Prostate gland (tissue), 2 donors: ENCODE measurements around the gene MOCS1. TPM values are rescaled to one million over a fixed set of nuclear protein-coding genes. Genes with fewer than 3 reads are reported as not detected.

Source experiments
- DNase-seq: peaks from one replicate; pipeline ENCODE4 v3.0.0-alpha.2; 2019; ENCODE audit warnings: low spot score
- H3K27ac ChIP-seq, 2 donors: fragments of 200-600 bp; sonication (generic); 2 replicates each; pipeline ENCODE4 v1.5.1; 2017 to 2019
- H3K27me3 ChIP-seq: fragments of 200-600 bp; sonication (generic); replicated peaks from 2 replicates; pipeline ENCODE4 v1.5.1; 2019; ENCODE audit not compliant: insufficient read depth
- H3K36me3 ChIP-seq, 2 donors: fragments of 200-600 bp; sonication (generic); 1 replicate in 1 of 2; 2 replicates in 1 of 2; pipeline versions ENCODE4 v1.5.1 to v1.8.1; 2017 to 2019
- H3K4me1 ChIP-seq: fragments of 200-600 bp; sonication (generic); replicated peaks from 2 replicates; pipeline ENCODE4 v1.5.1; 2019
- H3K4me3 ChIP-seq, 2 donors: fragments of 200-600 bp; sonication (generic); 2 replicates each; pipeline ENCODE4 v1.5.1; 2017 to 2019
- H3K9me3 ChIP-seq: fragments of 200-600 bp; sonication (generic); 2 replicates; pipeline ENCODE4 v1.5.1; 2017
- CTCF ChIP-seq, 4 experiments: fragments of 200-600 bp in 2 of 4; fragments of 450-650 bp in 2 of 4; sonication (generic) in 2 of 4; IDR thresholded peaks; 1 replicate in 3 of 4; 2 replicates in 1 of 4; pipeline ENCODE4 v1.5.1; 2016 to 2019; ENCODE audit warnings: antibody characterized with exemption in 4 of 4, mild to moderate bottlenecking in 2 of 4, moderate library complexity in 2 of 4
- POLR2A ChIP-seq: fragments of 450-650 bp; IDR thresholded peaks from one replicate; pipeline ENCODE4 v1.6.1; 2016; ENCODE audit warnings: antibody characterized with exemption, mild to moderate bottlenecking
- POLR2AphosphoS5 ChIP-seq: sonication (generic); formaldehyde crosslinking; IDR thresholded peaks from one replicate; pipeline ENCODE4 v1.6.1; 2017; ENCODE audit warnings: antibody characterized with exemption
- WGBS: methylation state at CpG from one replicate; pipeline ENCODE4 v1.1.5; 2018; 5-methylcytosine and 5-hydroxymethylcytosine counted together
- intact Hi-C: fragments of 100-400 bp; cut with DNase I; formaldehyde crosslinking; loops from one replicate; pipeline ENCODE4 v1.14.2; 2022
- total RNA-seq, 2 donors: library from RNA; depleted of rRNA; stranded (reverse); fragments of >200 nt; gene quantifications; one replicate each; pipeline ENCODE4 v1.1.0, GENCODE V29; 2016

MOCS1 gene
- total RNA-seq, 2 donors from 2014 or later, result 7.2 to 19.8 TPM

GRCh38 chr6:39931607-39932006 is 2.7 kb downstream of the MOCS1 start:
- H3K4me3 ChIP-seq, result no peak overlapping the region
- no peaks in the 10 kb centered on the region for H3K27me3 ChIP-seq
- H3K36me3 ChIP-seq, result no peaks in the 10 kb centered on the region
- intact Hi-C loops, result no loop called here
- no peak overlapping the region for H3K27ac ChIP-seq
- WGBS, result 100% methylated on average over 1 of the region's 1 CpG
- TF ChIP-seq CTCF (IDR thresholded peaks at IDR 0.05) (no peak), POLR2AphosphoS5 (no peak), POLR2A (no peak)
- H3K4me1 ChIP-seq, result no peaks in the 10 kb centered on the region
- no peak for DNase-seq
- no peaks in the 10 kb centered on the region for H3K9me3 ChIP-seq

GRCh38 chr6:39930540-39930939 is 3.7 kb downstream of the MOCS1 start:
- Histone ChIP-seq H3K27ac (no peak overlapping the region), H3K27me3 (no peaks in the 10 kb centered on the region), H3K36me3 (no peaks in the 10 kb centered on the region), H3K4me1 (no peaks in the 10 kb centered on the region), H3K4me3 (no peak overlapping the region), H3K9me3 (no peaks in the 10 kb centered on the region)
- 88% methylated on average over 4 of the region's 4 CpGs for WGBS
- TF ChIP-seq POLR2A, result no peak
- no peak for TF ChIP-seq CTCF (IDR thresholded peaks at IDR 0.05)
- no peak for TF ChIP-seq POLR2AphosphoS5
- DNase-seq, result no peak
- intact Hi-C loops, result no loop called here

GRCh38 chr6:39929733-39930461 is 4.4 kb downstream of the MOCS1 start:
- no peak overlapping the region for H3K4me3 ChIP-seq
- WGBS, result 54% methylated on average over 11 of the region's 11 CpGs
- H3K4me1 ChIP-seq, result no peaks in the 10 kb centered on the region
- intact Hi-C loops, result no loop called here
- no peak for DNase-seq
- no peak overlapping the region for H3K27ac ChIP-seq
- H3K9me3 ChIP-seq, result no peaks in the 10 kb centered on the region
- no peaks in the 10 kb centered on the region for H3K36me3 ChIP-seq
- TF ChIP-seq POLR2AphosphoS5 (no peak), POLR2A (no peak), CTCF (IDR thresholded peaks at IDR 0.05) (no peak)
- no peaks in the 10 kb centered on the region for H3K27me3 ChIP-seq

GRCh38 chr6:39929039-39929732 is 5.1 kb downstream of the MOCS1 start:
- no peaks in the 10 kb centered on the region for H3K4me1 ChIP-seq
- intact Hi-C loops, result no loop called here
- no peak overlapping the region for H3K27ac ChIP-seq
- no peaks in the 10 kb centered on the region for H3K9me3 ChIP-seq
- TF ChIP-seq POLR2AphosphoS5 (no peak), POLR2A (no peak), CTCF (IDR thresholded peaks at IDR 0.05) (no peak)
- DNase-seq, result no peak
- 83% methylated on average over 9 of the region's 9 CpGs for WGBS
- no peak overlapping the region for H3K4me3 ChIP-seq
- H3K36me3 ChIP-seq, result no peaks in the 10 kb centered on the region
- no peaks in the 10 kb centered on the region for H3K27me3 ChIP-seq

- H3K4me3 ChIP-seq, result no peak overlapping the region
- intact Hi-C loops, result no loop called here
- no peak for DNase-seq
- TF ChIP-seq POLR2A, result no peak
- TF ChIP-seq CTCF (IDR thresholded peaks at IDR 0.05), result no peak
- no peak for TF ChIP-seq POLR2AphosphoS5
- H3K9me3 ChIP-seq, result no peaks in the 10 kb centered on the region
- H3K27ac ChIP-seq, result no peak overlapping the region
- H3K4me1 ChIP-seq, result no peaks in the 10 kb centered on the region
- H3K27me3 ChIP-seq, result no peaks in the 10 kb centered on the region
- no peaks in the 10 kb centered on the region for H3K36me3 ChIP-seq
- WGBS, result 91% methylated on average over 11 of the region's 11 CpGs
Measured at GRCh38 chr6:39927159-39927558, 7.1 kb downstream of the MOCS1 start.
